Erythroblast (primary cell): ENCODE data around the gene MYBPC3.

Experiments used
- DNase-seq, 2 experiments: peaks; one replicate each; lab custom pipeline; 2025; lab: John Stamatoyannopoulos, UW
- GATA1 ChIP-seq: IDR thresholded peaks from 2 replicates; pipeline ENCODE4 v1.6.1; 2011; ENCODE audit warnings: low read depth, mild to moderate bottlenecking, control low read depth, low read length, moderate library complexity
- POLR2A ChIP-seq: IDR thresholded peaks from 2 replicates; pipeline ENCODE4 v1.6.1; 2011; ENCODE audit warnings: mild to moderate bottlenecking, low read length

The MYBPC3 gene

GRCh38 chr11:47376525-47377371 lies 24.2 kb upstream of the MYBPC3 start:
- TF ChIP-seq GATA1: no peak
- TF ChIP-seq POLR2A: no peak
- peak in 1 of 2 experiments; percentile 50 for DNase-seq

GRCh38 chr11:47376107-47376524 lies 23.6 kb upstream of the MYBPC3 start:
- DNase-seq: no peak
- no peak for TF ChIP-seq POLR2A
- no peak for TF ChIP-seq GATA1

GRCh38 chr11:47375546-47376085 lies 23.1 kb upstream of the MYBPC3 start:
- DNase-seq: no peak
- no peak for TF ChIP-seq GATA1
- no peak for TF ChIP-seq POLR2A

- no peak for TF ChIP-seq GATA1
- TF ChIP-seq POLR2A: no peak
- DNase-seq: no peak
Observed at GRCh38 chr11:47375020-47375419, 22.5 kb upstream of the MYBPC3 start.

GRCh38 chr11:47374720-47375019 lies 22.2 kb upstream of the MYBPC3 start:
- TF ChIP-seq GATA1 (no peak), POLR2A (no peak)
- no peak for DNase-seq

- TF ChIP-seq POLR2A (no peak), GATA1 (no peak)
- peak; percentile 72 to 88 for DNase-seq
Observed at GRCh38 chr11:47373876-47374719, 21.6 kb upstream of the MYBPC3 start.

- no peak for DNase-seq
- TF ChIP-seq POLR2A (no peak), GATA1 (no peak)
Observed at GRCh38 chr11:47372422-47372821, 19.9 kb upstream of the MYBPC3 start.

GRCh38 chr11:47369676-47370075 lies 17.2 kb upstream of the MYBPC3 start:
- no peak for DNase-seq
- no peak for TF ChIP-seq GATA1

- no peak for DNase-seq
- no peak for TF ChIP-seq POLR2A
- TF ChIP-seq GATA1: no peak
Observed at GRCh38 chr11:47366020-47366490, 13.6 kb upstream of the MYBPC3 start.

- no peak for TF ChIP-seq POLR2A
- TF ChIP-seq GATA1: no peak
- no peak for DNase-seq
Observed at GRCh38 chr11:47361419-47361818, 8.9 kb upstream of the MYBPC3 start.

GRCh38 chr11:47360341-47360740 lies 7.8 kb upstream of the MYBPC3 start:
- no peak for DNase-seq
- no peak for TF ChIP-seq GATA1
- no peak for TF ChIP-seq POLR2A

- no peak for DNase-seq
- TF ChIP-seq GATA1 (no peak), POLR2A (no peak)
Observed at GRCh38 chr11:47359586-47359985, 7.1 kb upstream of the MYBPC3 start.

GRCh38 chr11:47359162-47359561 lies 6.7 kb upstream of the MYBPC3 start:
- TF ChIP-seq GATA1 (no peak), POLR2A (no peak)
- DNase-seq: no peak

GRCh38 chr11:47358731-47359051 lies 6.2 kb upstream of the MYBPC3 start:
- TF ChIP-seq POLR2A (no peak), GATA1 (no peak)
- no peak for DNase-seq
